Nephron progenitor cell (in vitro differentiated cells): Measurements from ENCODE around the gene CBLB.

ENCODE experiments used
- DNase-seq: peaks from one replicate; pipeline ENCODE4 v3.0.0; 2021
- H3K27ac Mint-ChIP-seq: 2 replicates; pipeline ENCODE4 v1.8.0; 2021; ENCODE audit warnings: mild to moderate bottlenecking, moderate library complexity, mixed read lengths
- H3K27me3 Mint-ChIP-seq: 2 replicates; pipeline ENCODE4 v1.8.0; 2021; ENCODE audit warnings: mild to moderate bottlenecking, low read depth, mixed read lengths; ENCODE audit not compliant: poor library complexity
- H3K36me3 Mint-ChIP-seq: 2 replicates; pipeline ENCODE4 v1.8.0; 2021; ENCODE audit warnings: low read depth, mixed read lengths
- H3K4me1 Mint-ChIP-seq: 2 replicates; pipeline ENCODE4 v1.8.0; 2021; ENCODE audit warnings: mixed read lengths
- H3K4me3 Mint-ChIP-seq: 2 replicates; pipeline ENCODE4 v1.8.0; 2021; ENCODE audit warnings: mild to moderate bottlenecking, moderate library complexity, mixed read lengths
- H3K9me3 Mint-ChIP-seq: 2 replicates; pipeline ENCODE4 v1.8.0; 2021; ENCODE audit warnings: mild to moderate bottlenecking, moderate library complexity, mixed read lengths
- TF ChIP-seq, protein P1 (sequence below): fragments of 200-600 bp; sonication (generic); IDR thresholded peaks from 2 replicates; pipeline ENCODE4 v1.5.0; 2021; ENCODE audit warnings: antibody characterized with exemption

The CBLB gene

DNA sequence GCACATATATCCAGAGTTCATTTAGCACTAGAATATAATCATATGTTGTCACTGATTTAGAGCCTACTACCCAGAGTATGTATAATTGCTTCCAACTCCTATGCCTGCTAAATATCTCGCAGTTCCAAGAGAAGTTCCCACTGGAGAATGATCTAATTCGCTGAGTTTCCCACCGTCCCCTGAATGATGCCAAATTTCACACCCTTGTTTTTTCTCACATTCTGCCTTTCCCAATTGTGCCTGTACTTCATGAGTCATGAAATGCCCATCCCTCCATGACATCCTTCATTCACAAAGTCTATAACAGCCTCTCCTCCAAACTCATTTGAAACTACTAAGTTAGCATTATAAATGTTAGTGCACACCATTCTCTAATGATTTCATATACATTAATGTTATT lies 177.2 kb downstream of the CBLB start:
- H3K27me3 Mint-ChIP-seq: no peaks in the 10 kb centered on the region
- DNase-seq: no peak
- H3K27ac Mint-ChIP-seq: no peak overlapping the region
- TF ChIP-seq, protein P1, sequence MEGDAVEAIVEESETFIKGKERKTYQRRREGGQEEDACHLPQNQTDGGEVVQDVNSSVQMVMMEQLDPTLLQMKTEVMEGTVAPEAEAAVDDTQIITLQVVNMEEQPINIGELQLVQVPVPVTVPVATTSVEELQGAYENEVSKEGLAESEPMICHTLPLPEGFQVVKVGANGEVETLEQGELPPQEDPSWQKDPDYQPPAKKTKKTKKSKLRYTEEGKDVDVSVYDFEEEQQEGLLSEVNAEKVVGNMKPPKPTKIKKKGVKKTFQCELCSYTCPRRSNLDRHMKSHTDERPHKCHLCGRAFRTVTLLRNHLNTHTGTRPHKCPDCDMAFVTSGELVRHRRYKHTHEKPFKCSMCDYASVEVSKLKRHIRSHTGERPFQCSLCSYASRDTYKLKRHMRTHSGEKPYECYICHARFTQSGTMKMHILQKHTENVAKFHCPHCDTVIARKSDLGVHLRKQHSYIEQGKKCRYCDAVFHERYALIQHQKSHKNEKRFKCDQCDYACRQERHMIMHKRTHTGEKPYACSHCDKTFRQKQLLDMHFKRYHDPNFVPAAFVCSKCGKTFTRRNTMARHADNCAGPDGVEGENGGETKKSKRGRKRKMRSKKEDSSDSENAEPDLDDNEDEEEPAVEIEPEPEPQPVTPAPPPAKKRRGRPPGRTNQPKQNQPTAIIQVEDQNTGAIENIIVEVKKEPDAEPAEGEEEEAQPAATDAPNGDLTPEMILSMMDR: no peak
- H3K36me3 Mint-ChIP-seq: peaks cover 31% of the 10 kb centered on the region
- no peaks in the 10 kb centered on the region for H3K4me1 Mint-ChIP-seq
- no peak overlapping the region for H3K4me3 Mint-ChIP-seq
- no peaks in the 10 kb centered on the region for H3K9me3 Mint-ChIP-seq

DNA sequence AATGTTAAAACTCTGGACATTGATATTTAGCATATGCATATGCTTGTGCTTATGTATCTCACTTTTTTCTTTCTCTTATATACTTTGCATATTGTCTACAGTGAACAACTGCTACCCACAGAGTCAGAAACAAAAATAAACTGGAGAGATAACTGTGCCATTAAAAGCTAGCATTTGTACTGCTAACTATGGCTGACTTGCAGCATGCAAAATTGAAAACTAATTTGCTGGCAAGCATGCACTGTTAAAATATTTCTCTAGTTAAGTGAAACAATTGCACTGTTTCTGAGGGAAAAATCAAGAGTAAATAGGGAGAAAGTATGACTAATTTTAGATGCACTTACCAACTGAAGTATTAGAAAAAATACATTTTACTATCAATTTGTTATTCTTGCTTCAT lies 177.8 kb downstream of the CBLB start:
- Mint-ChIP-seq H3K36me3 (peaks cover 31% of the 10 kb centered on the region), H3K4me3 (no peak overlapping the region), H3K9me3 (no peaks in the 10 kb centered on the region), H3K27me3 (no peaks in the 10 kb centered on the region), H3K4me1 (no peaks in the 10 kb centered on the region), H3K27ac (no peak overlapping the region)
- DNase-seq: no peak
- TF ChIP-seq, protein P1: no peak

DNA sequence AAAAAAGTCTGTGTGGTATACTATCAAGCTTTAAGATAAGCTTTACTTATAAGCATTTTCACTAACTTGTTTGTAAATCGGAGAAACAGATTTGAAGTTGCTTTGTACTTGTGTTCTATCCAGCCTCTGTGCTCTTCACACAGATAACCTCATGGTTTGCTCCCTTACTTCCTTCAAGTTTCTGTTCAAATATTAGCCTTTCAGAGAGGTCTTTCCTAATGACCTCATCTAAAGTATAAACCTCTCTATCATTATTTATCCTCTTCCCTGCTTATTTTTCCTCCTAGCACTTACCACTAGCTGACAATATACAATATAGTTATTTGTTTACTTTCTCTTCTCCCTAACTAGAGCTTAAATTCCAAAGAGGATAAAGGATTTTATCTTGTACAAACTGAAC lies 180.0 kb downstream of the CBLB start:
- TF ChIP-seq, protein P1: no peak
- H3K27me3 Mint-ChIP-seq: no peaks in the 10 kb centered on the region
- peak overlapping the region; percentile 34 for H3K27ac Mint-ChIP-seq
- no peaks in the 10 kb centered on the region for H3K4me1 Mint-ChIP-seq
- no peak overlapping the region for H3K4me3 Mint-ChIP-seq
- peaks cover 41% of the 10 kb centered on the region for H3K36me3 Mint-ChIP-seq
- DNase-seq: no peak
- H3K9me3 Mint-ChIP-seq: no peaks in the 10 kb centered on the region

DNA sequence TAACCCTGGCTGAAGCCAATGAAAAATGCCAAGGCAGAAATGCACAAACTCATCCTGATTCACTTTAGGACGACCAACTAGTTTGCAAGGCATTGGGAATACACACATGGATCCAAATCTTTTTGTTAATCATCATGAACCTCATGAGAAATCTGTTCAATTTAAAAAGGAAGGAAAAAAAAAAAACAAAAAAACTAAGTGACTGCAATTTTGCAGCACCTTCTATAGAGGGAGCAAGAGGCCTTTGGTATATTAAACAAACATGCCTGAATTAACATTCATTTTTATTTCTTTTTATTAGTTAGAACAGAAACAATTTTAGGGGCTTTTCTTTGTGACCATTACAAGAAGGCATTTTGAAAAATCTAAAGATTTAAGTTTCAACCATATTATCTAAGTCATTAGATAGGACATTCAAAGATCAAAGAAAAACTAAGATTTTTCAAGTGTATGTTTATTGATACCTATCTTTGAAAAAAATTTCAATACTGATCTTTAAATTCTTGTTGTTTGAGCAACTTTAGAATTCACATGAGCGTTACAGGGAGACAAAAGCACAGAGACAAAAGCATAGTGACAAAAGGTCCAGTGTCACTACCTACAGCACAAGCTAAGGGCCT lies 182.4 kb downstream of the CBLB start:
- DNase-seq: no peak
- Mint-ChIP-seq H3K27ac (no peak overlapping the region), H3K27me3 (no peaks in the 10 kb centered on the region), H3K4me3 (no peak overlapping the region), H3K36me3 (peaks cover 39% of the 10 kb centered on the region), H3K9me3 (no peaks in the 10 kb centered on the region), H3K4me1 (no peaks in the 10 kb centered on the region)
- TF ChIP-seq, protein P1: peak; percentile 67

DNA sequence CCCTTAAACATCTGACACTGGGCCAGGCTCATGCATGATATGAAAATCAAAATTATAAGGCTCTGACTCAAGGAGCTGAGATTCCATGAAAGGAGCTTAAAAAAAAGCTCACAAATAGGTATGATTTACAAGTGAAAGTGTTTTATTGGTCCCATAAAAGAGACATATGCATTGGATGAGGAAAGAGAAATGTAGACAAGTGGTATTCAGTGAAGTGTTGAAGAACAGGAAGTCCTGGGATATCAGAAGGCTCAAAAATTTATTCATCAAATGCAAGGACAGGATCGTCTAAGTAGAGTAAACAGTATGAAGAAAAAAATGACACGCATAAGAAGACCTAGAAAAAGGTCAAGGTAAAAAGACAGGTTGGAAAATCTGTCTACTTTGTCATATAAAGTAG lies 188.9 kb downstream of the CBLB start:
- DNase-seq: no peak
- no peaks in the 10 kb centered on the region for H3K4me1 Mint-ChIP-seq
- H3K36me3 Mint-ChIP-seq: peaks cover 70% of the 10 kb centered on the region
- no peak overlapping the region for H3K4me3 Mint-ChIP-seq
- no peaks in the 10 kb centered on the region for H3K27me3 Mint-ChIP-seq
- H3K27ac Mint-ChIP-seq: no peak overlapping the region
- H3K9me3 Mint-ChIP-seq: no peaks in the 10 kb centered on the region
- TF ChIP-seq, protein P1: no peak

DNA sequence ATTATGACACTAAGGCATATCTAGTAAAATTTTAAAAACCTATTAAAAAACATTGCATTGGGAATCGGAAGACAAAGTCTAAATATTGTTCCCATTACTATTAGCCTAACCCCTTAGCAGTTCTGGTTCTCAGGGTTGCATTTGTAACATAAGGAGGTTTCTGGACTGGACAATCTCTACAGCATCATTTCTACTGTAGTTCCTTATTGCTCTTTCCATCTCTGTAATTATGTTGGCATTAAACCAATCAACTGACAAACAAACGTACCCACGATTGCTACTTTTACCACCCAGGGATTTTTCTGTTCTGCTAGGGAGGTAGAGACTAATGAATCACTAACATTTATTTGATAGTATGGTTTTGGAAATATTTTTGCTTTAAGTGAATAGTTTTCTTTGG lies 190.8 kb downstream of the CBLB start:
- Mint-ChIP-seq H3K36me3 (peaks cover 72% of the 10 kb centered on the region), H3K4me1 (no peaks in the 10 kb centered on the region), H3K9me3 (no peaks in the 10 kb centered on the region), H3K27ac (no peak overlapping the region), H3K27me3 (no peaks in the 10 kb centered on the region), H3K4me3 (no peak overlapping the region)
- DNase-seq: no peak
- TF ChIP-seq, protein P1: no peak
